HG03457 (cell line): ENCODE measurements around the gene ECI2.
"Not testable (repeated sequence)": the region's sequence is repeated elsewhere in the genome, so short reads cannot be mapped to it uniquely, and the experiment has no call there.

Source experiments
- ATAC-seq: cut with Tn5 transposase; IDR thresholded peaks from one replicate; pipeline ENCODE4 v1.9.1; 2021; ENCODE audit warnings: moderate number of reproducible peaks; ENCODE audit not compliant: unreplicated experiment

Gene ECI2

GRCh38 chr6:4103929-4104328 is 31.4 kb downstream of the ECI2 start:
- no peak for ATAC-seq

DNA sequence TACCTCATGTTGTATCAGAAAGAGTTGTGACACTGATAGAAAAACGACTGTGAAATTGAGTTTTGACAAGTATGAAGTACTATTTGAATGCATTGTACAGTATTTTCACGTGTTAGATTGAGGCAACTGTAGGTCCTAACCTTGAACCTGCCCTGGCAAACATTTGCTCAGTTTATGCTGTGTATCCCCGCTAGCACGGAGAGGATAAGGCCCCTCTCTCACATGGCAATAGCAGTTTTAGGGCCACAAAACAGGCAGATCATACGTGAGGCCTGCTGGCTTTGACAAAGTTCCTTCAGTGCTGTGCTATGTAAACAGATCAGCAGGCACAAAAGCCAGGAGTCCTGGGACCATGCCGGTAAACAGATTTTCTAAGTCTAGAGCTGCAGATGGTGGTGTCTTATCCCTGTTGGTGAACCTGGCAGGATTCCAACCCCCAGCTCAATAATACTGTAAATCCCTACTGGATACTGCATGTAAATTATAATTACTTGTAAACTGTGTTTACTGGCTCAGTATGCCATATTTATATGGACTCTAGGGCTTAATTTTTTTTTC is 32.6 kb downstream of the ECI2 start:
- no peak for ATAC-seq

GRCh38 chr6:4101298-4101697 is 34.1 kb downstream of the ECI2 start:
- no peak for ATAC-seq

- no peak for ATAC-seq
These were observed 34.7 kb downstream of the ECI2 start for GRCh38 chr6:4100655-4101054.

DNA sequence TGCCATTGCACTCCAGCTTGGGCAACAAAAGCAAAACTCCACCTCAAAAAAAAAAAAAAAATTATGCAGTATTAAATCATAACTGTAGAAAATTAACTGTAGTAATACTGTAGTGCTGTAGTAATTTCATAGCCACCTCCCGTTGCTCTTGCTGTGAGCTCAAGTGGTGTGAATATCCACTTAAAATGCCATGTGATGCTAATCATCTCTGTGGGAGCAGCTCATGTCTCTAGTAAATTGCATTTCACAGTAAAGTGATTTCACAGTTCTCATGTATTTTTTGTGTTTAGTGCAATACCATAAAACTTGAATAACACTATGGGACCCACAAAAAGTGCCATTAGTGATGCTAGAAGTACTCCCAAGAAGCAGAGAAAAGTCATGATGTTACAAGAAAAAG is 42.1 kb downstream of the ECI2 start:
- no peak for ATAC-seq

- no peak for ATAC-seq
These were observed 43.4 kb downstream of the ECI2 start for GRCh38 chr6:4091941-4092340.

DNA sequence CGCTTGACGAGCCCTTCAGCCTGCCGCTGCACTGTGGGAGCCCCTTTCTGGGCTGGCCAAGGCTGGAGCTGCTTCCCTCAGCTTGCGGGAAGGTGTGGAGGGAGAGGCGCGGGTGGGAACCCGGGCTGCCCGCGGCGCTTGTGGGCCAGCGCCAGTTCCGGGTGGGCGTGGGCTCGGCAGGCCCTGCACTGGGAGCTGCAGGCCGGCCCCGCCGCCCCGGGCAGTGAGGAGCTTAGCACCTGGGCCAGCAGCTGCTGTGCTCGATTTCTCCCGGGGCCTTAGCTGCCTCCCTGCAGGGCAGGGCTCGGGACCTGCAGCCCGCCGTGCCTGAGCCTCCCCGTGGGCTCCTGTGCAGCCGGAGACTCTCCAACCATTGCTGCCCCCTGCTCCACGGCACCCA is 45.3 kb downstream of the ECI2 start:
- not testable (repeated sequence) for ATAC-seq

GRCh38 chr6:4088704-4089103 is 46.7 kb downstream of the ECI2 start:
- ATAC-seq, result no peak

- ATAC-seq, result no peak
These were observed 50.1 kb downstream of the ECI2 start for GRCh38 chr6:4085332-4085700.

GRCh38 chr6:4084444-4085331 is 50.7 kb downstream of the ECI2 start:
- ATAC-seq, result no peak

DNA sequence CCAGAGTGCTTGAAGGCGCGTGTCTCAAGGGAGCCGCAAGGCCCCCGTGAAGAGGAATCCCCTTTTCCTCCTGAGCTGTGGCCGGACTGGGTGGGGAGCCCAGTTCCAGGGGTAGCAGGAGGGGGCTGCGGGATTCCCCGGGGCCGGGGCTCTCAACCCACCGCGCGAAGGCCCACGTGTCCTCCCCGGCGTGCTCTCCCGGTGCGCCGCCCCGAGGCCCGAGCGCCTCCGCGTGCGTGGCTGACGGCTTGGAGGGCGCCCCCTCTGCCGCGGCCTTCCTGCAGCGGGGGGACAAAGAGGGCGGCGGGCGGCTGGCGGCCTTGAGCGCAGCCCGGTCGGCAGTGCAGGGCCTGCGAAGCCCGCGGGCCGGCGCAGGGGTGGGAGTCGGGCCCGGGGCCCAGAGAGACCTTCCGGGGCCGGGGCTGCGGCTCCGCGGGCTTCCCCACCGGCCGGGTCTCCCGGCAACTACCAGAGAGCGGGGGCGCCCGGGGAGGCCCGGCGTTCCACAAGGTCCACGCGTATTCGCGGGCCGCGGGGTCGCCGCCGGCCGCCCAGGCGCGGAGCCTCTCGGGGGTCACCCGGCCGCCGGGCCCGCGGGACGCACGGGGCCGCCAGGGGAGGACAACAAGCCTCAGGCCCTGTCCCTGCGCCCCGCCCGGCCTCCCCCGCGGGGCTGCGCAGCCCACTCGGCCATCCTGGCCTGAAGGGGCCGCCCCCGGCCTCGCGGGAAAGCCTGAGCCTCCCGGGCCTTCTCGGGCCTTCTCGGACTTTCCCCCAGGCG is 56.5 kb downstream of the ECI2 start, which contains the start of gene FAM217A:
Gene FAM217A, minus strand, starts transcription at position 447 of the 781 bp plus-strand sequence. CDS start 1,723 bp downstream, outside the sequence.
- ATAC-seq, result no peak

DNA sequence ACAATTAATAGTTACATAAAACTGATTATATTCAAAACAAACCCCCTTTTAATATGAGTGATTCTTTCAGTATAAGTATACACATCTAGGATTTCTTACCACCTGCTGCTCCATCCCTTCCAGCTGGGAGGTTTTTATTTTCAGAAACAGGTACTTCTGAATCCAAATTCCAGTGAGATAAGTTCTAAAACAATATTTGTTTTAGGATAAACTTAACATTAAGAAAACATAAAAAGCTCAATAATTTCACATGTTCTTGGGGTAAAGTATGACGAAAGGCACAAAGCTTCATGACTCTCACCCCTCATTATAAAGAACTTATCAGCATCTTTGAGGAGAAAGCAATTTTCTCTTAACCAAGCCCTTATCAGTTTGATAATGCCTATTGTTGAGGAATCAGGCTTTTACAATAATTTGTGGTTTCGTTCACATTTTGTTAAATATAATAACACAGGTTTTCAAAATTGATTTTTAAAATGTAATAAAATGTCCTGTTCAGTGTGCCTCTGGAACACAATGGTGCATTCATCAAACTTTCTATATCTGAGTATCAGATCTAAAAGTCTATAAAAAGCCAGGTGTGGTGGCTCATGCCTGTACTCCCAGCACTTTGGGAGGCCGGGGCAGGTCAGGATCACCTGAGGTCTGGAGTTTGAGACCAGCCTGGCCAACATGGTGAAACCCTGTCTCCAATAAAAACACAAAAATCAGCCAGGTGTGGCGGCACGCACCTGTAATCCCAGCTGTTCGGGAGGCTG is 60.7 kb downstream of the ECI2 start:
- no peak for ATAC-seq

- no peak for ATAC-seq
These were observed 64.0 kb downstream of the ECI2 start for GRCh38 chr6:4071330-4071729.

GRCh38 chr6:4069199-4069598 is 66.2 kb downstream of the ECI2 start:
- no peak for ATAC-seq

DNA sequence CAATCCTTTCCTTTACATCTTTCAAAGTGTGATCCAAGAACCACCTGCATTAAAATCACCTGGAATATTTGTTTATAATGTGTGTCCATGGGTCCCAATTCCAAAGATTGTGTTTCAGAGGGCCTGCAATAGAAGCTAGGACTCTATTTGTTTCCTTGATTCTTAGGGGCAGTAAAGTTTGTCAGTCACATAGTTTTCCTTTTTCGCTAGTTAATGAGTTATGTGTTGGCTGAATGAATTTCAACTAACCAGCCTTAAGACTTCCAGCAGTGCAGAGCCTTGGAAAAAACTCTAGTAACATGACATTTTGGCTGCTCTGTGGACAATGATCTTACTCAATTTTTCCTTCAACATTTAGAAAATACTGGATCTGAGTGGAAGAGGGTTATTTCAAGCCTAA is 67.7 kb downstream of the ECI2 start:
- no peak for ATAC-seq

DNA sequence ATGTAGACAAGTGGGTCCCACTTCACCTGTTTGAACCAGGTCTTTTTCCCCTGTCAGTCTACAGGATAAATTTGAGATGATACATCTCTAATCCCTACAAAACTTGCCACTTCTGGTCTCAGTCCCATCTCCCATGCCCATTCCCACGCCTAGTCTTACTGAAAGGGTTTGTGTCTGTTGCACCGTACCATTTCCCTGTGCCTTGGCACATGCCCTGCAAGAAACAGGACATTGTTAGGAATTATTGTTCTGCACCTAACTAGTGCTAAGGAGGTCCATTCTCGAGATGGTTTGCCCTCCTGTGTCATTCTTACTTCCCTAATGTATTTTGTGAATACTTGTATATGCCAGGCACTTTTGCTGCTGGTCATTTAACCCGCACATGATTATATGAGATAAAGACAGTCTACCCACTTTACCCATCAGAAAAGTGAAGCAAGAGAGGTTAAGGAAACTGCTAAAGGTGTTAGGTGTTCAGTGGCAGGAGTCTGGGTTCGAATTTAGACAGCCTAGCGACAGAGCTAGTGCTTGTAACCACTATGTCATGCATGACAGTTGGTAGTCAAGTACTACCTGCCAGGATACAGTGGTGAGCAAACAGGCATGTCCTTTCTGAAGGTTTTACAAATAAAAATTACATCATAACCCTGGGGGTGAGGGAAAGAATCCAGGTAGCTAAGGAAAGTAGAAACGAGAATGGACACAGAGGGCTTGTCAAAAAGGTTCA is 69.2 kb downstream of the ECI2 start:
- no peak for ATAC-seq
